Fibroblast of peridontal ligament (primary cell): ENCODE data around the gene HLA-DRB1.
A peak's percentile ranks its signal among the peaks of the same experiment; 100 is the strongest.
"Not testable (repeated sequence)": the region's sequence is repeated elsewhere in the genome, so short reads cannot be mapped to it uniquely, and the experiment has no call there.

Experiments
- DNase-seq: peaks from one replicate; pipeline ENCODE4 v3.0.0-alpha.2; 2010; ENCODE audit errors: extremely low read depth

HLA-DRB1 gene

GRCh38 chr6:32562940-32563339 lies 26.7 kb downstream of the HLA-DRB1 start:
- DNase-seq: no peak

GRCh38 chr6:32559747-32560146 lies 29.9 kb downstream of the HLA-DRB1 start:
- DNase-seq: no peak

GRCh38 chr6:32558426-32559057 lies 31.1 kb downstream of the HLA-DRB1 start:
- DNase-seq: no peak

- no peak for DNase-seq
These were observed 35.3 kb downstream of the HLA-DRB1 start for GRCh38 chr6:32554116-32554965.

- DNase-seq: no peak
These were observed 36.5 kb downstream of the HLA-DRB1 start for GRCh38 chr6:32553037-32553742.

GRCh38 chr6:32551410-32551809 lies 38.2 kb downstream of the HLA-DRB1 start:
- no peak for DNase-seq

- DNase-seq: no peak
These were observed 49.8 kb downstream of the HLA-DRB1 start for GRCh38 chr6:32539839-32540238.

- DNase-seq: not testable (repeated sequence)
These were observed 59.2 kb downstream of the HLA-DRB1 start for GRCh38 chr6:32530431-32530793.

GRCh38 chr6:32529697-32530430 lies 59.8 kb downstream of the HLA-DRB1 start, which contains the start of gene HLA-DRB5:
Gene HLA-DRB5 (minus strand): TSS chr6:32530287. CDS start chr6:32530224, 63 bp downstream.
- peak; percentile 3 for DNase-seq
